AG04450 (cell line): ENCODE data around the gene DNAJC12. TPM values are rescaled to one million over a fixed set of nuclear protein-coding genes. Genes with fewer than 3 reads are reported as not detected.
"Not testable (repeated sequence)": the region's sequence is repeated elsewhere in the genome, so short reads cannot be mapped to it uniquely, and the experiment has no call there.

Experiments
- CTCF ChIA-PET: fragments of 300-600, 350-600 bp; formaldehyde crosslinking; extraction: SDS; loops from one replicate; lab custom pipeline; 2022; ENCODE audit warnings: antibody characterized with exemption, inconsistent platforms; lab: Charles Lee
- POLR2A ChIA-PET: fragments of 350-600 bp; formaldehyde crosslinking; extraction: SDS; loops from one replicate; lab custom pipeline; 2021; ENCODE audit warnings: antibody characterized with exemption, inconsistent platforms; lab: Yijun Ruan, JAX
- DNase-seq: peaks from one replicate; pipeline ENCODE4 v3.0.0-alpha.2; 2011; ENCODE audit warnings: low read depth, low spot score
- H3K27ac ChIP-seq: one replicate; pipeline ENCODE4 v1.5.1; 2012; ENCODE audit warnings: low read depth, low read length, control low read depth
- H3K27me3 ChIP-seq: one replicate; pipeline ENCODE4 v1.6.0; 2012; ENCODE audit warnings: low read length; ENCODE audit not compliant: control insufficient read depth, insufficient read depth
- H3K4me3 ChIP-seq: 2 replicates; pipeline ENCODE4 v1.5.1; 2011; ENCODE audit warnings: mild to moderate bottlenecking, low read depth, low read length, control low read depth
- H3K9me3 ChIP-seq: 2 replicates; pipeline ENCODE4 v1.5.1; 2012; ENCODE audit warnings: low read length; ENCODE audit not compliant: control insufficient read depth, insufficient read depth
- CTCF ChIP-seq: IDR thresholded peaks from 2 replicates; pipeline ENCODE4 v1.5.1; 2011; ENCODE audit warnings: low read depth, low read length, control low read depth, inconsistent platforms
- polyA plus RNA-seq: library from polyadenylated mRNA; depleted of rRNA; stranded (reverse); fragments of >200 nt; gene quantifications from 2 replicates; pipeline ENCODE4 v1.2.3, GENCODE V29; 2011

DNAJC12 gene
- polyA plus RNA-seq, 1 experiment: 8.3 TPM

GRCh38 chr10:67878133-67878532 lies 40.1 kb upstream of the DNAJC12 start:
- no peak overlapping the region for H3K27ac ChIP-seq
- H3K9me3 ChIP-seq: no peaks in the 10 kb centered on the region
- CTCF ChIA-PET: interaction anchor here (0.7 kb wide), 2 partner anchors 23 to 180 kb away, joined by 5 to 6 read pairs; no protein-coding TSS in a partner anchor
- TF ChIP-seq CTCF: no peak
- POLR2A ChIA-PET: interaction anchor here (0.7 kb wide), 1 partner anchor 8 kb away, joined by 5 read pairs; no protein-coding TSS in a partner anchor
- H3K4me3 ChIP-seq: no peak overlapping the region
- DNase-seq: no peak
- H3K27me3 ChIP-seq: no peaks in the 10 kb centered on the region

GRCh38 chr10:67877421-67877820 lies 39.4 kb upstream of the DNAJC12 start:
- not testable (repeated sequence) for DNase-seq, H3K9me3 ChIP-seq, H3K27ac ChIP-seq, H3K27me3 ChIP-seq, H3K4me3 ChIP-seq
- ChIA-PET CTCF (interaction anchor here (0.7 kb wide), 2 partner anchors 22 to 179 kb away, joined by 5 to 6 read pairs; no protein-coding TSS in a partner anchor), POLR2A (interaction anchor here (0.7 kb wide), 1 partner anchor 9 kb away, joined by 5 read pairs; no protein-coding TSS in a partner anchor)

GRCh38 chr10:67875340-67876238 lies 37.6 kb upstream of the DNAJC12 start:
- H3K4me3 ChIP-seq: no peak overlapping the region
- no peaks in the 10 kb centered on the region for H3K27me3 ChIP-seq
- no peak overlapping the region for H3K27ac ChIP-seq
- POLR2A ChIA-PET: no interaction called here
- CTCF ChIA-PET: interaction anchor here (0.5 kb wide), 1 partner anchor 457 kb away, joined by 3 read pairs; no protein-coding TSS in a partner anchor
- TF ChIP-seq CTCF: no peak
- no peak for DNase-seq
- H3K9me3 ChIP-seq: no peaks in the 10 kb centered on the region

- ChIA-PET CTCF (interaction anchor here (0.6 kb wide), 1 partner anchor 13 kb away, joined by 3 read pairs; no protein-coding TSS in a partner anchor), POLR2A (interaction anchor here (0.6 kb wide), 1 partner anchor 13 kb away, joined by 3 read pairs; no protein-coding TSS in a partner anchor)
- Histone ChIP-seq H3K4me3 (no peak overlapping the region), H3K27ac (no peak overlapping the region), H3K27me3 (no peaks in the 10 kb centered on the region), H3K9me3 (no peaks in the 10 kb centered on the region)
- TF ChIP-seq CTCF: no peak
- DNase-seq: no peak
These were observed 32.0 kb upstream of the DNAJC12 start for GRCh38 chr10:67869996-67870395.

- Histone ChIP-seq H3K9me3 (no peaks in the 10 kb centered on the region), H3K4me3 (no peak overlapping the region), H3K27ac (no peak overlapping the region), H3K27me3 (no peaks in the 10 kb centered on the region)
- no peak for DNase-seq
- no peak for TF ChIP-seq CTCF
- POLR2A ChIA-PET: no interaction called here
- CTCF ChIA-PET: interaction anchor here (0.9 to 2.6 kb wide), 3 partner anchors 12 to 30 kb away, joined by 4 to 25 read pairs (median 6); no protein-coding TSS in a partner anchor
These were observed 30.1 kb upstream of the DNAJC12 start for GRCh38 chr10:67868132-67868531.
